ENCODE measurements around the gene RHOB.
"Not testable (repeated sequence)": the region's sequence is repeated elsewhere in the genome, so short reads cannot be mapped to it uniquely, and the experiment has no call there.

Gene RHOB

DNA sequence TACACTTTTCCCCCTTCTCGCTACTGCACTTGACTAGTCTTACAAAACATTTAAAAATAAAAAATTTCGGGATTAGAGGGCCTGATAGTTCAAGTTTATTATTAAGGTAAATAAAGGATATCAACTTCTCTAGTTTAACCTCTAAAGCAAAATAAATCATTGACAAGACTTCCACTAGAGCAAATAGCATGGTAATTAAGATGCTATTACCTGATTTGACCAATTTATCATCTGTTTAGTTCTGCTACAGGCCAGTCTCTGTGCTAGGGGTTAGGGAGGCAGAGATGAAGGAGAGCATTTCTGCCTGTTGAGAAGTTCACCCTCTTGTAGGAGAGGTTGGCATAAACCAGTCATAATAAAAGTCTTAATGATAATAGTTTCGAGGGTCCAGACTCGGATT is 34.0 kb downstream of the RHOB start:
- no peak for DNase-seq

DNA sequence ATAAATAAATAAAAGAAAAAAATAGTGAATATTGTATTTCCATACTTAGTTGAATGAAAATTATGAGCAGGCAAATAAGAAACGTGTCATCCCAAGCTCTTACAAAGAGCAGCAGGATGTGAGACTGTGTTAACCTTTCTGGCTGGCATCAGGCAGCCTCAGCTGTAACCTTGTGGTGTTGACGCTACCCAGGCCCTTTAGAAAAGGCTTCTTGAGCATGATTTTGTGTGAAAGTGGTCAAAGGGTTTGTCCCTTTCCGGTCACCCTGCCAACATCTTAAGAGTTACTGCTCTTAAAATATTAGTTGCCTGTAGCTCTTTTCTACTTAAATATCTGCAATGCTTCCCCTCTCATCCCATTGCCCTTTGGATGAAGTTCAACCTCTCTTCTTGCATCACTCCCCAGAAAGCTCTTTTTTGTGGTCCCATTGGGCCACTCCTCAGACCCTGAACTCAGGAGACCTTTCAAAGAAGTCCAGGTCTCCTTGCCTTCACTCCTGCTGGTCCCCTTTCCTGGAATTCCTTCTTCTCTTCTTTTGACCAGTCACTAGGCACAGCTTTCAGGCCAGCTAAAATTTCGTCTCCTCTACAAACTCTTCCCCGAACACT is 35.0 kb downstream of the RHOB start:
- DNase-seq, result no peak

GRCh38 chr2:20482725-20483124 is 35.9 kb downstream of the RHOB start:
- no peak for DNase-seq

DNA sequence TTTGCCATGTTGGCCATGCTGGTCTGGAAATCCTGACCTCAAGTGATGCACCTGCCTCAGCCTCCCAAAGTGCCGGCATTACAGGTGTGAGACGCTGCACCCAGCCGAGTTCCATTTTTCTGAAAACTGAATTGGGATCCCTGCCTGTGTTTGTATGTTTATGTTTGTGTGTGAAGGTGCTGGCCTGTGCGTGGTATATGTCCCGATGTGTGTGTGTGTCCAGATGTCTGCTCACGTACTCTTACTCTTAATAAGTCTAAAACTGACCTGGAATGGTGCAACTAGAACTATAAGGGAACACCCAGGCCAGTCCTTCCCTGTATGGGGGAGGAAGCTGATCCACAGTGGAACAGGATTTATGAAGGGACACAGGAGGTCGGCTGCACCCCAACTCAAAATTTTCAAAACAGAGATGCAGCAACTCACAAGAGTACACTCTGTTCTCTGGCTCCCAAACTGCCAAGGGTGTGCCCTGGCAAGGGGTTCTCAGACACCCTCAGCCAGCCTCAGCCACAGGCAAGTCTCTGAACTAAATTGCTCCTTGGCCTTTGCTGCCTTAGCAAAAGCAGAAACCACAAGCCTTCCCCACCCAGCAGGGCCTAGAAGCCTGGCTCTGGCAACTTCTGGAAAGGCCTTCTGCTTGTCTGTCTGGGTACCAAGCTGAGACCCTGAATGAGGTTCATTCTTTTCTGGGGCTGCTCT is 36.5 kb downstream of the RHOB start:
- DNase-seq, result no peak

- no peak for DNase-seq
Observed at GRCh38 chr2:20484034-20484617, 37.3 kb downstream of the RHOB start.

DNA sequence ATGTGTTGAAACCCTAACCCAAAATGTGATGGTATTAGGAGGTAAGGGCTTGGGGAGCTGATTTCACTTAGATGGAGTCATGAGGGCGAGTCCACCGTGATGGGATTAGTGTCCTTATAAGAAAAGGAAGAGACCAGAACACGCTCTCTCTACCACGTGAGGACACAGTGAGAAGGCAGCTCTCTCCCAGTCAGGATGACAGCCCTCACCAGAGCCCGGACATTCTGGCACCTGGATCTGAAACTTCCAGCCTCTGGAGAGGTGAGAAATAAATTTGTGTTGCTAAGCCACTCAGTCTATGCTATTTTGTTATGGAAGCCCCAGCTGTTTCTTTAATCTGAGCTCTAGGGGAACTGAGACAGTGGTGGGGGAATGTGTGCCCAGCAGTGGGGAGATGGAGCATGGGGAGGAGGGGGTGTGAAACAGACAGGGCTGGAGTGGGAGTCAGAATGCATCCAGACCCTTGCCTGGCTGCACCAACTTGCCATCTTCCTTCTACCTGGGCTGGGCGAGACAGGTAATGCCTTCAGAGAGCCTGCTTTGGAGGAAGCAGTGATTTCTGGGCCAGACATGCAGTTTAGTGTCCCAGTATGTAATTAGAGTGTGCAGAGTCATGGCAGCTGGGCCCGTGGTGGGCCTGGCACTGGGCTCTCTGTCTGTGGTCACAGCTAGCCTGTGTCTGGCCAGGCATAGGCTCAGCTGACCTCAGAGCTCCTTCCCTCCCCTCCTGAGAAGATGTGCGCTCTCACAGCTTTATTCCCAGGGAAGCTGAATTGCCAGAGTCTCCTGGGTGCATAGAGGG is 38.1 kb downstream of the RHOB start:
- DNase-seq, result no peak

- DNase-seq, result no peak
Observed at GRCh38 chr2:20485612-20486388, 38.9 kb downstream of the RHOB start.

DNA sequence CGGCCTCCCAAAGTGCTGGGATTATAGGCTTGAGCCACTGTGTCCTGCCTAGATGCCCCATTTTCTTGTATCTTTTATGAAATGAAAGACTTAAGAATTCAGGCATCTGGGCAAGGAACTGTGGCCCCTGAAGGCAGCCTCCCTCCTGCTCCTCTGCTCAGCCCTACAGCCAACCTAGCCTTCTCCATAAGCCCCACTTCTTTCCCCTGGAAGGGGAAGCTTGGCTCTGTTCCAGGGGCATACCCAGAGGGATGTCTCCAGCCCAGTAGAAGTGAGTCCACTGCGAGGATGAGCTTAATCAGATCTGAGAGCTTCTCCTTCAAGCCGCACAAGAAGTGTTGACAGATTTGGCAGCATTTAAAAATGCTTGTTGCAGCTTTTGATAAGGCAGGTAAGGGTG is 39.7 kb downstream of the RHOB start:
- no peak for DNase-seq

DNA sequence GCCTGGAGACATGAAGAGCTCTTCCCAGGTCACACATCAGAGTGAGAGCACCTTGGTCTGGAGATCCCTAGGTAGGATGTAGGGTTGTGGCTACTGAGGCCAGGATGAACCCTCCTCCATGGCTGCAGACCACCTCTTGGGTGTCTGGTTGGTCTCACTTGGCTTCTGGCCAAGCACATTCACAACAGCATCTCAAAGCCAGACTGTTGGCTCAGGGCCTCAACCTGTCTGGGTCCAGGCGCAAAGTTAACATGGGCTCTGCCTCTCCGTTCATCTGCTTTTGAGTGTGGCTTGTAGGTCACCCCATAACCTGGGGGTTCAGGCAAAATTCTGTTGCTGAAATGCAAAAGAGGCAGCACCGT is 40.1 kb downstream of the RHOB start:
- DNase-seq, result no peak

GRCh38 chr2:20487392-20488174 is 40.7 kb downstream of the RHOB start:
- DNase-seq, result no peak

GRCh38 chr2:20488201-20488641 is 41.3 kb downstream of the RHOB start:
- no peak for DNase-seq

DNA sequence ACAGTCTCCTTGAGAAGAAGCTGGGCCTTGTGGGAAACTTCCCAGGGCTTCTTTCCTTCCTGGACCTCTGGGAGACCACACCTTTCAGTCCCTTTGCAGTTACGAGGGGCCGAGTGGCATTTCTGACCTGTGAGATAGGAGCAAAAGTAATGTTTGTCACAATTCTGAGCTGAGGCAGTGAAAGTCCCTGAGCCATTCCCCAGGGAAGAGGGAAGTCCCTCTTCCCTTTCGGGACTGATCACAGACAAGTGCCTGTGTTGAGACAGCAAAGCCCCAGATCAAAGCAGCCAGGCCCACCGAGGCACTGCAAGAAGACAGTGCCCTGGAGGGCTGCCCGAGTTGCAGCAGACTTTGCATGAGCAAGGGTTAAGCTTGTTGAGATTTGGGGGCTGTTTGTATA is 41.9 kb downstream of the RHOB start:
- DNase-seq, result no peak

GRCh38 chr2:20490300-20491181 is 43.7 kb downstream of the RHOB start:
- no peak for DNase-seq

DNA sequence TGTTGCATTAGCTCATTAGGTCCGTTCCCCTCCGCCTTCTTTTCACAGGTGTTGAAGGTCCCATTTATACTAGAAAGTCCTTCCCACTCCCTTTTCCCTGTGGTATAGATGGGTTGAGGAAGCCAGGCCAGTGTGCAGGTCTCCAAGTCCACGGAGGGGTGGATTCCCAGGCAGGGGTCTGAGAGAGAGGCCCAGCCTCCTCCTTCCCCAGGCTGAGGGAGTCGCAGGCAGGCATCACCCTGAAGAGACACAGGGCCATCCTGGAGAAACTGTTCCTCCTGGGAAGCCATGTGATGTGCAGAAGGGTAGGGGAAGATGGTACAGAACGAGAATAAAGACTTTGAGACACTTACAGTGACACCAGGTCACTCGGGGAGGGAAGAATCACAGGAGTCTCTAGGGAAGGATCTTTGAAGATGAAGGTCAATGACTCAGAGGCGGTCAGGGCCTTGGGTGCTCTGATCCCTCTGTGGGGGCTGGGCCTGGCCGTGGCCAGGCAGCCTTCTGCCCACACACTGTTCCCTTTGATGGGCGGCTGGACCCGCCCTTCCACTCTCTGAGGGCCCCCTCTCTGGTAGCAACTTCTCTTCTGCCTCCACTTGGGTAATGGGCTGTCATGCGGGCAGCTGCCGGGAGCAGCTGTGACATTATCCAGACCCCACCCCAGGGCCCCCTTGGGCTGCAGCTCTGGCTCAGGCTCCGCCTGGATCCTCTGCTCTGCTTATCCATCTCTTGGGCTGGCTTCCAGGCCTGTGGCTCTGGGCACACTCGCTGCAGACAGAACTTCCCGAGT is 45.1 kb downstream of the RHOB start:
- DNase-seq, result no peak

GRCh38 chr2:20493095-20493494 is 46.2 kb downstream of the RHOB start:
- not testable (repeated sequence) for DNase-seq

- DNase-seq, result no peak
Observed at GRCh38 chr2:20494241-20494640, 47.4 kb downstream of the RHOB start.

GRCh38 chr2:20496076-20496872 is 49.4 kb downstream of the RHOB start:
- DNase-seq, result no peak

DNA sequence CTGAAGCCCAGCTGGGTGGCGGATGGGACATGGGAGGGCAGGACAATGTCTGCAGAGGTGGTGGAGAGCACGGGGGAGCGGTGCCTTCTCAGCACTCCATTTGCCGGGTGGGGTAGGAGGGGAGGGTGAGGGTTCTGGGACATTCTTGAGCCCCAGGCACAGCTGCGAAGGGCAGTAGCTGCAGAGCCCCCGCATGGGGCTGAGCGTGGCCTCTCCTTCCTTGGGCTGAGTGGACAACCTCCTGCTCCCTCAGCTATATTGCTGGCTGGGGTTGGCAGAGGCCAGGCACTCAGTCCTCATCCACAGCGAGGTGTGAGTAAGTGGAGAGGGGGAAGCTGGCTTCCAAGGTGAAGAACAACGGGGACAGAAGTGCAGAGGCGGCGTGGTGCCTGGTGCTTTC is 50.1 kb downstream of the RHOB start:
- DNase-seq, result no peak

Measured in activated naive CD4-positive, alpha-beta T cell treated with anti-CD3 and anti-CD28 coated beads, Interleukin-2, amount 50 U/mL, for 16 hours (primary cell).